NCI-H524 (cell line): ENCODE measurements around the gene LCN1.

Experiments used
- DNase-seq, 2 experiments: peaks; one replicate each; lab custom pipeline; 2025; lab: John Stamatoyannopoulos, UW

Gene LCN1

DNA sequence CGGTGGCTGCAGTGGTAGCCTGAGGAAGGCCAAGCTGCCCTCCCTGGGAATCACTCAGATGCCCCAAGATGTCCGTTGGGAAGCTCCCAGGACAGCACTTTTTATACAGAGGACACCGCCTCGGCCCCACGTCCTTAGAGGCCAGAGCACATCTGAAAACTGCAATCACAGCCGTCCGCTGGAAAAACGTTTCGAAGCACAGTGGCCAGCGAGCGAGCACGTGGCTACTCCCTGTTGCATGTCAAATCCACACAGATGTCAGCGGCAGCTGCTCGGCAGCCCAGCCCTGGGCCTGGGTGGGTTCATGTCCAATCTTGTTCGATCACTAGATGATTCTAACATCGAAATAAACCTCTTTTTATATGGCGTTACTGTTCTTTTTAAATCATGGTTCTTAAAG, 32.7 kb upstream of the LCN1 start:
- DNase-seq: no peak

DNA sequence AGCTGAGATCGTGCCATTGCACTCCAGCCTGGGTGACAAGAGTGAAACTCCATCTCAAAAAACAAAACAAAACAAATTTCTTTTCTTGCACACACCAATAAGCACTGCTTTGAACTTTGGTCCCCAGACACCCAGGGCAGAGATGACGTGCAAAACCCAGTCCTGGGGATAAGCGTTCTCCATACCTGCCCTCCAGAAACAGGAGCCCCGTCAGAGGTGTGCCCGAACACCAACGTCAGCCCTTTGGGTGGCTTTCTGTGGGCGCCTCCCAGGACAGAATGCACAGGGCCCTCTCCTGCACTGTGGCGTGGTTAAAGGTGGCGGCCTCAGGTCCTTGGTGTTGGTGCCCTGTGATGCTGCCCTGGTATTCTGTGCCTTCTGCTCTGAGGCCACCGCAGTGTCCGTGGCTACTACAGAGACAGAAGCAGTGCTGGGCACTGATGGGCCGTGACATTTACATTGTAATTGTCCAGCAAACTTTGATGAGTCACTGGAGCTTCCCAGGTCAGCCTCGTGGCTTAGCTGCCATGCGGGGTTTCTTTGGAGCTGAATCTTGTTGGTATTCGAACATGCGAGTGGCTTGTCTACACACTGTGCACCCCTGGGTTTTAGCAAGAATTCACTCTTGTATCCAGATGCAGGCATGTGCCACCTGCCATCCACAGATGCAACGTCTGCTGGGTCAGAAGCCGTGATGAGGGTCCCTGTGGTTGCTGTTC, 31.9 kb upstream of the LCN1 start:
- no peak for DNase-seq

DNA sequence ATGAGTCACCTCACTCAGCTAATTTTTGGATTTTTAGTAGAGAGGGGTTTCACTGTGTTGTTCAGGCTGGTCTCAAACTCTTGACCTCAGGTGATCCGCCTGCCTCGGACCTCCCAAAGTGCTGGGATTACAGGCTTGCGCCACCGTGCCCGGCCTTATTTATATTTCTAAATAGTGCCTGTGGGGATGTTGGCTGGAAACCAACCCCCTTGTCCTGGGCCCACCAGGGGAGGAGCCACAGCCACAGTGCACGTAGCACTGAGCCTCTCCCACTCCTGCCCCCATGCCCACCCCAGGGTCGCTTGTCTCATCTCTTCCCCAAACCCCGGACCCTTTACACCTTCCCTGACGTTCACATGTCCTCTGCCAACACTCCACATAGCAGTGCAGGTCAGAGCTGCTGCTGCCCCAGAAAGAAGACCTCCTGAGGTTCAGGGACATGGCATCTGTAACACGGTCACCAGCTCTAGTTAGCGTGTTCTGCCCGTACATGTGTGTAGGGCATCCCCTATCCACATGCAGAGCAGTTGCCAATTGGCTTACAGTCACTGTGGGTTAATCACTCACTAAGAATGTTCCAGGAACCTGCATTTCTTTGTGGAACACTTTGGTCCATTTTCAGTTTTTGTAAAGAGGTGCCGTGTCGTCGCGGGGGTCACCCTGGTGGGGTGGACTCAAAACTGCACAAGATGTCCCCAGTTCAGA, 30.9 kb upstream of the LCN1 start:
- no peak for DNase-seq

DNA sequence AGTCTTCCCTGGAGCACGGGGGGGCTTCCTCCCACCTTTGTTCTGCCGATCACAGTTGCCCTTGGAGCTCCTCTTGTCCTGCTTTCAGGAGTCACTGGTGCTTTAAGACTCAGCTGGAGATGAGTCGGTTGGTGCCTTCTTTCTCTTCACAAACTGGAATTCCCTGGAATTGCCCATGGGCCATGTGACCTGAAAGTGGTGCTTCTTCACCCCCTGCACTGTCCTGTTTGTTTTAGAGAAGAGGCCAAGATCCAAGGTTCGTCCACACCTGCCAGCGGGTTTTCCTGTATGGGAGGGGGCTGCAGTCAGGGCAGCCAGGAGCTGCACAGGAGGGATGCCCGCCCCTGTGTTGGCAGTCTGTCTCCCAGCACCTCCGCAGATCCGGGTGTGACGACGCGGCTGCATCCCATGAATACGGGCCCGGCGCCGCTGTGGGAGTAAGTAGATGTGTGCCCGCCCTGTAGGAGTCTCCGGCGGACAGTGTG, 30.2 kb upstream of the LCN1 start:
- no peak for DNase-seq

DNA sequence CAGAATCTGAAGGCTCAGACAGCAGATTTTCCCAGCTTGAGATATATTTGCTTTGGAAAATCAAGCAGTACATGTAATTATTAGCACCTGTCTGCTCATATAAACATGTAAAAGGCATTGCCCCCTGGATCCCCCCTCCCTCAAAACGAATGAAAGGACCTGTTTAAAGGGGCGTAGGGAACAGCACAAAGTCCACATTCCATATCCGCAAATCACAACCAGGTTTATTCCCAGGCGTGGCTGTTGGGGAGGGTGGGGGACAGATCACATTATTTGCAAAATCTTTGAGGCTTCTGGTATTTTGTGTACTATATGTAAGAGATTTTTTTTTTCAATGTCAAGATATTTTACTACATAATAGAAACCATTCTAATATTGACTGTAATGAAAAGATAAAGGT, 29.5 kb upstream of the LCN1 start:
- no peak for DNase-seq

DNA sequence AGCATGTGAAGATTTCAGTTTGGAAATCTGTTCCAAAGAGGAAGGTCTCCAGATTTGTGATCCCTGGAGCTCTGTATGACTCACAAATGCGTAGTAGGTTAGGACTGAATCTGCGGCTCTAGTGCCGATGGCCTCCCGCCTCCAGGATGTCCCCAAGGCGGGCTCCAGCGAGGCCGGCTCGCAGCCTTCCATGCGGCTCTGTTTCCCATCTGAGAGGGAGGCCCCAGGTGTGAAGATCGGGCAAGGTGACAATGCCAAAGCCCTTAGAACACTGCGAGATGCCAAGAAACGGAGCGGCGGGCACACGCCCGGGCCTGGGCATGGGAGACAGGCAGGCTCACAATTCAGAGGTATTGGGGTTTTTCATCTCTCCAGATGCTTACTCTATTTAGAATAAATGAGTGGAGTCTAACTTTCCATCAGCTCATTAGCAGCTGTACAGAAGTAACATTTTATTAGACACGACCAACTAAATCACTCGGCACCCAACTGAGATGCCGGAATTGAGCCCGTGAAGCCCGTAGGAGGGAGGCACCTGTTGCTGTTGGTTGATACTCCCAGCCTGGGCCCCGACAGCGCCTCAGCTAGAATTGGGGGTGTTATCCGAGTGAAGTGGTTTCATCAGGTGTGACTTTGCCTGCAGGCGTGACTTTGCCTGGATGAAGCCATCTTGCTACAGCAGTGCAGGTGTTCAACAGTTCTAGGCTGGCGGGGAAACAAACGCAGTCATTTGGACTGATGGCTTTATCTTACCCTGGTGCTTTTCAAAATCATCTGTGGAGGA, 28.2 kb upstream of the LCN1 start:
- no peak for DNase-seq

DNA sequence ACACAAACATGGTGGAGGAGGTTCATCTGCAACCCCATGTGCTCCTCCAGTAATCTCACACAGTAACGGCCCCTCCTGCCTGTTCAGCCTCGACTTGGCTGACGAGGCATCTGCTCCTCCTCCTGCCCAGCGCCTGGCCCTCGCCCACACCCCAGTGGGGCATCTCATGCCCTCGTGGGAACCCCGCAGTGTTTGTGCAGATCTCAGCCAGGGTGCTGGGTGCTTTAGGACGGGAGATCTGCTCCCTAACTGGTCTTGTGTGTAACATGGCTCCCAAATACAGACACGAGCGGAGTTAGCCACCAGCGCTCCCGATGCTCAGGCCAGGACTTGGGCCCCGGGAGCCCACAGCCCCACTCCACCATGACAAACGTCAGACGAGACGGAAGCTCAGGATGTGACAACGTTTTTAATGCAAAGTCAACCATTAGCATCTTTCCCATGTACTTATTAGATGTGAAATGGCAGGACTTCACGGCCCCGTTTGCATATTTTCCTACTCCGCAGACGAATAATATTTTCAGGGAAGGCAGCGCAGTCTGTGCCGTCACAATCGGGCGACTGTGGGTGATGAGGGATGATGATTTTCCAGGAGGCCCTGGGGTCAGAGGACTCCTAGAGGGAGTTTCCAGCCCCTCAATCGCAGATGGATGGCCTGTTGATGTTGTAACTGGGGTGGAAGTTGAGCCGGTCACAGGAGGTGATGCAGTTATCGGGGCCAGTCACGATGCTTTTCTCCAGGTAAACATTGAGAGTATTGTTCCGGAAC, 26.3 kb upstream of the LCN1 start:
- DNase-seq: no peak

DNA sequence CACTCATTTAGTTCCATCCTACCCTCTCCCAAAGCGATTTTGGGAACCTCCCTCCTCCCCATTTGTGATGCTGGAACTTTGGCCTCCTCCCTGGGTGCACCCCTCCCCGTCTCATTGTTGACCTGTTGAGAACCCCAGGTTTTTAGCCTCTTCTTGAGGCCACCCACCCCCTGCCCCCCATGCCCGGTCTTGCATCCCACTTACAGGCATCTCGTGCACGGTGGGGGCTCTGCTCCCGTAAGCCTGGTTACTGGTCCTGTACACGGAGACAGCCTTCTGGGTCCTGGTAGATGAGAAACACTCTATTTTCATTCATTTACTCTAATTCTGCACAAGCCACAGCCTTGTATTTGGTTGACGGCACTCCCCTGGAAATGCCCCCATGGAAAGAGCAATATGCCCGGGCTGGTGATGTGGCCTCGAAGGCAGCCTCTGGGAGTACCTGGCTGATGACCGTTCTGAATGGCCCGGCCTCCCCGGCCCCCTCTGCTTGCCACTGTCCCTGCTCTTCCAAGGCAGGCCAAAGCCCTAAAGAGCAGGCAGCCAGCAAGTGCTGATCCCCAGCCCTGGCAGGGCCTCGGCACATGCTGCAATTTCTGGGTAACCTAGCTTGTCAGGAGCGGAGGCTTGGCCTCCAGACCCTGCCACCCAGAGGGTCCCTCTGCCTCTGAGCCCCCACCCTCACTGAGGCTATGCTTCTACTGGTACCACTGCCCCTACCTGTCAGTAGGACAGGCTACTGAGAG, 22.7 kb upstream of the LCN1 start:
- no peak for DNase-seq

DNA sequence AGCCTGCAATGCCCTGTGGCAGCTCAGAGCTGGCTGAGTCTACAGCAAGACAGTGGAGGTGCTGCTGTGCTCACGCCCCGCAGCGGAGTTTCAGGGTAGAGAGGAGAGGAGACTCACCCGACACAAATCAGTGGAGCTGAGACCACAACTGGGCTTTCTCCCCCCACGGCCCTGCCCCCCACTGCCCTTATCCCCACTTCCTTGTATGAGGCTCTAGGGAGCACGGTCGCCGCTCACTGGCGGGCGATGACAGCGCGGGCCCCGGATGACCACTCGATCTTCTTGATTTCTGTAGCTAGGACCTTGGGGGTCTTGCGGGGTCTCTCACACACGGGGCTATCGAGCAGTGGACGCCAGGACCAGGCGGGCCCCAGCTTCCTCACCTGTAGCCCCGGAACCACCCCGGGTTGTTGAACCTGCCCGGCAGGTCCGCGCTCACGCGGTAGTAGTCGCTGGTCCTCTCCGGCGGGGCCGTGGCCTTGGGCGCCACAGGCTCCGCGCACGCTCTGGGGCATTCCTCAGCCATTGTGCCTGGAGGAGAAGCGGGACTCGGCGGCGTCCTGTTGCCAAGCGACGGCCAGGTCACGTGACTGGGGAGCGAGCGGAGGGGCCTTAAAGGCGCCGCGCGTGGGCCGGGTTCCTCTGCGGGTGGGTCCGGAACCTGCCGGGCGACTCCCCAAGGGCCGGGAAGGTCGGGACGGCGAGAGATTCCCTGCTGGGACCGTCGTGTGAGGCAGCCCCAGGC, 21.7 kb upstream of the LCN1 start:
- peak; percentile 86 for DNase-seq

DNA sequence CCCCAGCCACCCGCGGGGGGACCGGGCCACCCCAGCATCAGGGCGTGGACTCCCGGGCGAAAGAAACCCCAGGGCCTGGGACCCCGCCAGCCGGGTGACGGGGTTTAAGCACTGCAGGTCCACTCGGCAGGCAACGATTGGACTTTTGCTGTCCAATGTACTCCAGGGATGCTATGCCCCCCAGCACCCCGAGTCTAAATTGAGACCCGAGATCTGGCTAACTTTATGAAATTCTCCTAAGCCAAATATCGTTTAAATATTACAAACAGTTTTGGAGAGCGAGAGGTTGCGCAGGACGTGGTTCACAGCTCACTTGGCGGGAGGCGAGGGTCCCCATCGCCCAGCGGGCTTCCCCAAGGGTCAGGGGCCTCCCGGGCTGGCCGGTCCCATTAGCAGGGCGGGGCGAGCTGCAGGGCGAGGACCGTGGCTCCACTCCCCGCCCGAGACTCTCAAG, 21.1 kb upstream of the LCN1 start:
- peak in 1 of 2 experiments; percentile 59 for DNase-seq

DNA sequence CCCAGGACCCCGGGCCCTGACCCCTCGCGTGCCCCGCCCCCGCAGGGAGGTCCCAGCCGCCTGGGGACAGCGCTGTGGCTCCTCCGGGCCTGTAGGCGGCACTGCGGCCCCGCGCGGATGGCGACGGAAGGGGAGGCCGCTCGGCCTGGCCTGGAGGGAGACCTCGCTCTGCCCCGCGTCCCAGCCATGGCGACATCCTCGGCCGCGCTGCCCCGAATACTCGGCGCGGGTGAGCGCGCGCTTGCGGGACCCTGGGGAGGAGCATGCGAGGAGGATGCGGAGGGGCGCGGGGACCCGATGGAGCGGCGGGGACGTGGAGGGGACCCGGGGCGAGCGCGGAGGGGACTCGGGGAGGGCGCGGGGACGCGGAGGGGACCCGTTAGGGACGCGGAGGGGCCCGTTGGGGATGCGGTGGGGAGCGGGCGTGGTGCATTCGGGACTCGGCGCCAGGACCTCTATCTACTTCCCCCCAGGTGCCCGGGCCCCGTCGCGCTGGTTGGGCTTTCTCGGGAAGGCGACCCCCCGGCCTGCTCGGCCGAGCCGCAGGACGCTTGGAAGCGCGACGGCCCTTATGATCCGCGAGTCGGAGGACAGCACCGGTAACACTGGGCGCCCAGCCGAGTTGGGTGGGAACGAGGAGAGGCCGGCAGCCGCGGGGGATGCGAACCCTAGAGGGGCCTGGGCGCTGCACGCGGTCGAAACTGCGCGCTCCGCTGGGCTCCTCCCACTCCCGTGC, 20.5 kb upstream of the LCN1 start, which contains the start of gene MRPS2:
Gene MRPS2 (plus strand): TSS at position 158 of the 736 bp plus-strand sequence. CDS start 29 bp downstream, at position 187.
- DNase-seq: peak; percentile 43 to 86

DNA sequence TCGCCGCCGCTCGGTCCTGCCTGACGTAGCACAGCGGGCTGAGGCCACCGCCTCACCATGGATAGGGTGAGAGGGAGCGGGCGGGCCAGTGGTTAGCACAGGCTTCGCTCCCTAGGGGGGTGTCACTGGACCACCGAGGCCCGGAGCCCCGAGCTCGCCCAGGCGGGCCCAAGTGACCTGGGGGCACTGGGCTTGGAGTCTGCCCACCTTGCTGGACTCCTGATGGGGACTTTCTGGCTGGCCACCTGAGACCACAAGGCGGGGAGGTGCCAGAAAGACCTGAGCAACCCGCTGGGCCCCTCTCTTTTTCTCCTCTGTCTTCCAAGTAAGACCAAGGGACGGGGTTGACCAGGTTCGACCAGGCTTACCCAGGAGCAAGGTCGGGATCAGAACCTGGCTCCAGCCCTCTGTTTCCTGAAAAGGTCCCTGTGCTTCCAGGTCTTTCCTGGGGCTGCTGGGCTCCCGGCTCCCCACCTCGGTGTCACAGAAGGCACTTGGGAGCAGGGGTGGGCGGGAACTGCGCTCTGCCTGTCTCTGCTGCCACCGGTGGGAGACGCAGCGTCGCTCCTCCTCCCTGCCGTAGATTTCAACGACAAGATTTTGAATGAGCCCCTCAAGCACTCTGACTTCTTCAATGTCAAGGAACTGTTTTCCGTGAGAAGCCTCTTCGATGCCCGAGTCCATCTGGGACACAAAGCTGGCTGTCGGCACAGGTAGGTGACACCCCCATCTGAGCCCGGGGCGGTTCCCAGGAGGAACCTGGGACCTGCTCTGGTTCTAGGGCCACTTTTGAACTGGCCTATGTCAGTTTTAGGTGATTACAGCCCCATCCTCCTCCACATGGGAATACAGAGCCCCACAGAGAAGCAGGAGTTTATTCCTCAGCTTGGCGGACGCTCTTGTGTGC, 19.7 kb upstream of the LCN1 start:
- no peak for DNase-seq

DNA sequence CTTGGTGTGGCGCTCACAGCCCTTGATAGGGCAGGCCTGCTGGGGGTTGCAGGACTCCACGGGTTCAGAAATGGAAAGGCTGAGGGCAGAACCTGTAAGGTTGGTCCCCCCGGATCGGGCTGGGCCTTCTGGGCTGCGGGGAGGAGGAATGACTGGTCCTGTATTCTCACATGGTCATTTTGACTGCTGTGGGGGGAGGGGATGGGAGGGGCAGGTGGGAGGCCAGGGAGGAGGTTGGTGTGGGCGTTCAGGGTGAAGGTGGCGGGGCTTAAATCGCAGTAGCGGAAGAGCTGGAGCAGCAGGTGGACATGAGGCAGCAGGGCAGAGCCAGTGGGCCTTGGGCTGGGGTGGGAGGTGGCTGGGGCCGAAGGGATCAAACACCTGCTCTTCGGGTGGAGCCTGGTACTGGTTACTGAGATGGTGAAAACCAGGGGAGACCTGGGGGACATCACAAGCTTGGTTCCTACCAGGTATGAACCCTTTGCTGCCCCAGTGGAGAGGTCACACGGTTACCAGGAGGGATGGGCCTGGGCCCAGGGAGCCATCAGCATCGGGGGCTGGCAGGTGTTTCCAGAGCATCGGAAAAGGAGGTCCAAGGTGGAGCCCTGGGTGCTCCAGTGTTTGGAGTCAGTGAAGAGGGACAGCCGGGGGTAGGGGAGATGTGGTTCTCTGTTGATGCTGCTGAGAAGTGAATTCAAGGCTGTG, 18.9 kb upstream of the LCN1 start:
- DNase-seq: no peak

DNA sequence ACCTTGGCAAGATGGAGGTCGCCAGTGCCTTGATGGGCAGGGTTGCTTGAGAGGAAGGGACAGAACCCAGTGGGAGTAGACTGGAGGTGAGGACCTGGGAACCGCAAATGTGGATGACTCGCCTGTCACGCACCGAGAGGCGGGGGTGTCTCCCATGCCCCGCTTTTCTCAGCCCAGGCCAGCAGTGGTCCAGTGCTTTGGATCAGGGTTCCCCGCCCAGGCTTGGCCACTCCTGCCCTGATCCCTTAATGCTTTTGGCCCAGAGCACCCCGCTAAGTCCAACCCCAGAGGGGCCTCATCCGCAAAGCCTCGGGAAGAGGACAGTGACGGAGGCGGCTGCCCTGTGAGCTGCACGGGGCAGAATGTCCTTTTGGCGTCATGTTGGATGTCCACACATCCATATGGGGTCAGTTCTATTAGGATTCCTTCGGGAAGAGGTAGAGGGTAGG, 18.3 kb upstream of the LCN1 start:
- no peak for DNase-seq

DNA sequence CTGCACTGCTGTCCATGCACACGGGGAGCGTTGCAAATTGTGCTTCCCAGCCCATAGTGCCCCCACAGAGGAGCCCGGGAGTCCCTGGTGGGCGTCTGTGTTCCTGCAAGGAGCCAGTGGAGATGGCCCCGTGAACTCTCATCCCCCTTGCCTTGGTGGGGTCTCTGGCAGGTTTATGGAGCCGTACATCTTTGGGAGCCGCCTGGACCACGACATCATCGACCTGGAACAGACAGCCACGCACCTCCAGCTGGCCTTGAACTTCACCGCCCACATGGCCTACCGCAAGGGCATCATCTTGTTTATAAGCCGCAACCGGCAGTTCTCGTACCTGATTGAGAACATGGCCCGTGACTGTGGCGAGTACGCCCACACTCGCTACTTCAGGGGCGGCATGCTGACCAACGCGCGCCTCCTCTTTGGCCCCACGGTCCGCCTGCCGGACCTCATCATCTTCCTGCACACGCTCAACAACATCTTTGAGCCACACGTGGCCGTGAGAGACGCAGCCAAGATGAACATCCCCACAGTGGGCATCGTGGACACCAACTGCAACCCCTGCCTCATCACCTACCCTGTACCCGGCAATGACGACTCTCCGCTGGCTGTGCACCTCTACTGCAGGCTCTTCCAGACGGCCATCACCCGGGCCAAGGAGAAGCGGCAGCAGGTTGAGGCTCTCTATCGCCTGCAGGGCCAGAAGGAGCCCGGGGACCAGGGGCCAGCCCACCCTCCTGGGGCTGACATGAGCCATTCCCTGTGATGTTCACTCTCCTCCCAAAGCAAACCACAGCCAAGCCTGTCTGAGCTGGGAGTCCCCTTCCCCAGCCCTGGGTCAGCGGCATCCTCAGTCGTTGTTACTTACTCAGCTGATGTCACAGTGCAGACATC, 17.6 kb upstream of the LCN1 start:
- no peak for DNase-seq
